Astrocyte (in vitro differentiated cells and primary cell): ENCODE data around the gene ITPK1. TPM values are rescaled to one million over a fixed set of nuclear protein-coding genes. Genes with fewer than 3 reads are reported as not detected.
A peak's percentile ranks its signal among the peaks of the same experiment; 100 is the strongest.
"Not testable (repeated sequence)": the region's sequence is repeated elsewhere in the genome, so short reads cannot be mapped to it uniquely, and the experiment has no call there.

Experiments
- DNase-seq: peaks from one replicate; pipeline ENCODE4 v3.0.0-alpha.2; 2010; ENCODE audit warnings: low read depth
- FAIRE-seq: peaks from 2 replicates; lab custom pipeline; 2011; peaks lifted over from hg19 to GRCh38; lab: Jason Lieb, UNC
- H2AFZ ChIP-seq: 2 replicates; pipeline ENCODE4 v1.6.0; 2012; ENCODE audit warnings: low read depth, low read length, inconsistent platforms
- H3K27ac ChIP-seq: 2 replicates; pipeline ENCODE4 v1.5.1; 2011; ENCODE audit warnings: low read depth, low read length, inconsistent platforms
- H3K27me3 ChIP-seq: 2 replicates; pipeline ENCODE4 v1.6.0; 2011; ENCODE audit warnings: low read length, inconsistent platforms; ENCODE audit not compliant: insufficient read depth
- H3K36me3 ChIP-seq: 2 replicates; pipeline ENCODE4 v1.5.1; 2011; ENCODE audit warnings: low read length, inconsistent platforms; ENCODE audit not compliant: insufficient read depth
- H3K4me1 ChIP-seq: 2 replicates; pipeline ENCODE4 v1.5.1; 2011; ENCODE audit warnings: low read length, inconsistent platforms; ENCODE audit not compliant: insufficient read depth
- H3K4me2 ChIP-seq: 2 replicates; pipeline ENCODE4 v1.6.0; 2012; ENCODE audit warnings: low read length, inconsistent platforms
- H3K4me3 ChIP-seq: 2 replicates; pipeline ENCODE4 v1.5.1; 2011; ENCODE audit warnings: low read depth, mild to moderate bottlenecking, low read length, inconsistent platforms; ENCODE audit not compliant: insufficient read depth
- H3K79me2 ChIP-seq: 2 replicates; pipeline ENCODE4 v1.6.0; 2012; ENCODE audit warnings: mild to moderate bottlenecking, low read length, inconsistent platforms; ENCODE audit not compliant: insufficient read depth
- H3K9ac ChIP-seq: 2 replicates; pipeline ENCODE4 v1.6.0; 2012; ENCODE audit warnings: mild to moderate bottlenecking, low read length, inconsistent platforms
- H3K9me3 ChIP-seq: 2 replicates; pipeline ENCODE4 v1.5.1; 2012; ENCODE audit warnings: low read depth, mild to moderate bottlenecking, low read length, inconsistent platforms; ENCODE audit not compliant: insufficient read depth
- H4K20me1 ChIP-seq: 2 replicates; pipeline ENCODE4 v1.6.0; 2012; ENCODE audit warnings: low read length, inconsistent platforms; ENCODE audit not compliant: insufficient read depth
- H3K27ac Mint-ChIP-seq: one replicate; pipeline ENCODE4 v1.8.0; 2021; ENCODE audit warnings: mild to moderate bottlenecking, mixed read lengths; ENCODE audit not compliant: unreplicated experiment
- H3K27me3 Mint-ChIP-seq: one replicate; pipeline ENCODE4 v1.8.0; 2021; ENCODE audit warnings: low read depth, mixed read lengths; ENCODE audit not compliant: unreplicated experiment
- H3K36me3 Mint-ChIP-seq: one replicate; pipeline ENCODE4 v1.8.0; 2021; ENCODE audit warnings: low read depth, mixed read lengths; ENCODE audit not compliant: unreplicated experiment
- H3K4me1 Mint-ChIP-seq: one replicate; pipeline ENCODE4 v1.8.0; 2021; ENCODE audit warnings: low read depth, mixed read lengths; ENCODE audit not compliant: unreplicated experiment
- H3K4me3 Mint-ChIP-seq: one replicate; pipeline ENCODE4 v1.8.0; 2021; ENCODE audit warnings: mild to moderate bottlenecking, moderate library complexity, mixed read lengths; ENCODE audit not compliant: unreplicated experiment
- H3K9me3 Mint-ChIP-seq: one replicate; pipeline ENCODE4 v1.8.0; 2021; ENCODE audit warnings: mild to moderate bottlenecking, mixed read lengths; ENCODE audit not compliant: unreplicated experiment
- CTCF ChIP-seq: IDR thresholded peaks from 2 replicates; pipeline ENCODE4 v1.5.1; 2011; ENCODE audit warnings: low read depth, mild to moderate bottlenecking, inconsistent platforms, low read length, moderate library complexity; ENCODE audit not compliant: insufficient read depth
- EZH2 ChIP-seq: IDR thresholded peaks from 2 replicates; pipeline ENCODE4 v1.6.1; 2012; ENCODE audit warnings: mild to moderate bottlenecking, low read length, inconsistent platforms; ENCODE audit not compliant: insufficient read depth
- total RNA-seq: library from RNA; stranded (reverse); gene quantifications from 2 replicates; pipeline ENCODE4 v1.2.1, GENCODE V29; 2021

The ITPK1 gene
- total RNA-seq, 1 donor from 2014 or later, result 13.0 TPM

- no peaks in the 10 kb centered on the region for H3K36me3 ChIP-seq
- DNase-seq (peak; percentile 55), FAIRE-seq (no peak)
- H3K4me1 ChIP-seq, result peaks cover 20% of the 10 kb centered on the region
- TF ChIP-seq EZH2, result no peak
- TF ChIP-seq CTCF, result peak; percentile 89
- peaks cover 54% of the 10 kb centered on the region for H4K20me1 ChIP-seq
- peaks cover 15% of the 10 kb centered on the region for H3K79me2 ChIP-seq
- H2AFZ ChIP-seq, result no peak overlapping the region
- no peak overlapping the region for H3K4me3 ChIP-seq
- H3K27ac ChIP-seq, result no peak overlapping the region
- H3K27ac Mint-ChIP-seq, result no peak overlapping the region
- H3K4me2 ChIP-seq, result peak overlapping the region; percentile 97
- H3K9me3 Mint-ChIP-seq, result no peaks in the 10 kb centered on the region
- H3K27me3 Mint-ChIP-seq, result peaks cover 32% of the 10 kb centered on the region
- H3K9me3 ChIP-seq, result no peaks in the 10 kb centered on the region
- no peaks in the 10 kb centered on the region for H3K36me3 Mint-ChIP-seq
- no peaks in the 10 kb centered on the region for H3K27me3 ChIP-seq
- peaks cover 2% of the 10 kb centered on the region for H3K4me1 Mint-ChIP-seq
- no peak overlapping the region for H3K9ac ChIP-seq
- peak overlapping the region; percentile 79 for H3K4me3 Mint-ChIP-seq
Measured at GRCh38 chr14:93112891-93113677, 2.6 kb downstream of the ITPK1 start.

DNA sequence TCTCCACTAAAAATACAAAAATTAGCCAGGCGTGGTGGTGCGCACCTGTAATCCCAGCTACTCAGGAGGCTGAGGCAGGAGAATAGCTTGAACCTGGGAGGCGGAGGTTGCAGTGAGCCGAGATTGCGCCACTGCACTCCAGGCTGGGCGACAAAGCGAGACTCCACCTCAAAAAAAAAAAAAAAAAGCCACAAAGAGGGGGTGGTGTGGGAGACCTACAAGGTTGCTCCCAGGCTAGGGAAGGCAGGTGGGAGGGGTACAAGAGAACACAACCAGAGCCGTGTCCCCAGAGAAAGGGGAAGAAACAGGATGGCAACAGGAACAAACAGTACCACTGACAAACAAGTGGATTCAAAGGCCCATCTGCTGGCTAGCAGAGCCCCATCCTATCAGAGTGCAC lies 4.2 kb downstream of the ITPK1 start:
- not testable (repeated sequence) for H3K4me2 ChIP-seq, H2AFZ ChIP-seq, FAIRE-seq, H3K36me3 Mint-ChIP-seq, H3K27me3 ChIP-seq, H3K27ac Mint-ChIP-seq, H3K9me3 ChIP-seq, H3K27ac ChIP-seq, DNase-seq, H3K4me3 ChIP-seq, H3K9ac ChIP-seq, H3K36me3 ChIP-seq, H3K9me3 Mint-ChIP-seq, H3K4me3 Mint-ChIP-seq, H3K4me1 Mint-ChIP-seq
- peaks cover 17% of the 10 kb centered on the region for H3K79me2 ChIP-seq
- peaks cover 30% of the 10 kb centered on the region for H3K27me3 Mint-ChIP-seq
- H4K20me1 ChIP-seq, result peaks cover 70% of the 10 kb centered on the region
- H3K4me1 ChIP-seq, result peaks cover 18% of the 10 kb centered on the region

GRCh38 chr14:93110856-93111419 lies 4.8 kb downstream of the ITPK1 start:
- Histone ChIP-seq H3K27ac (no peak overlapping the region), H4K20me1 (peaks cover 76% of the 10 kb centered on the region), H3K9me3 (no peaks in the 10 kb centered on the region), H3K4me3 (no peak overlapping the region), H2AFZ (no peak overlapping the region), H3K36me3 (no peaks in the 10 kb centered on the region), H3K9ac (no peak overlapping the region), H3K79me2 (peaks cover 17% of the 10 kb centered on the region), H3K4me1 (peaks cover 12% of the 10 kb centered on the region), H3K4me2 (no peak overlapping the region), H3K27me3 (no peaks in the 10 kb centered on the region)
- Mint-ChIP-seq H3K36me3 (peaks cover 2% of the 10 kb centered on the region), H3K4me3 (no peak overlapping the region), H3K9me3 (no peaks in the 10 kb centered on the region), H3K27ac (no peak overlapping the region), H3K27me3 (peaks cover 30% of the 10 kb centered on the region), H3K4me1 (peaks cover 2% of the 10 kb centered on the region)
- TF ChIP-seq CTCF, result no peak
- no peak for DNase-seq
- no peak for FAIRE-seq
